Measurements from ENCODE around the gene ROCK2.

GRCh38 chr2:11311543-11311942, 32.9 kb downstream of the ROCK2 start:
- TF ChIP-seq EZH2 (IDR thresholded peaks at IDR 0.05; ENCODE audit: insufficient read depth, low read length) (no peak), CTCF (IDR thresholded peaks at IDR 0.05; ENCODE audit: insufficient read depth, low read depth, low read length) (no peak)
